Esophagus mucosa (tissue), 1 donor: ENCODE results near the gene EFNA5. TPM values are rescaled to one million over a fixed set of nuclear protein-coding genes. Genes with fewer than 3 reads are reported as not detected.

ENCODE experiments used
- ATAC-seq: fragments of 200-7000 bp; cut with Tn5 transposase; one replicate; pipeline ENCODE4 v1.9.1; 2020
- total RNA-seq: library from RNA; stranded (reverse); gene quantifications from one replicate; pipeline ENCODE4 v1.2.4, GENCODE V29; 2023
- donor health status: DM: yes; HTN: yes; CAD: no.

The EFNA5 gene
- total RNA-seq, 1 donor from 2014 or later = 29.7 TPM

DNA sequence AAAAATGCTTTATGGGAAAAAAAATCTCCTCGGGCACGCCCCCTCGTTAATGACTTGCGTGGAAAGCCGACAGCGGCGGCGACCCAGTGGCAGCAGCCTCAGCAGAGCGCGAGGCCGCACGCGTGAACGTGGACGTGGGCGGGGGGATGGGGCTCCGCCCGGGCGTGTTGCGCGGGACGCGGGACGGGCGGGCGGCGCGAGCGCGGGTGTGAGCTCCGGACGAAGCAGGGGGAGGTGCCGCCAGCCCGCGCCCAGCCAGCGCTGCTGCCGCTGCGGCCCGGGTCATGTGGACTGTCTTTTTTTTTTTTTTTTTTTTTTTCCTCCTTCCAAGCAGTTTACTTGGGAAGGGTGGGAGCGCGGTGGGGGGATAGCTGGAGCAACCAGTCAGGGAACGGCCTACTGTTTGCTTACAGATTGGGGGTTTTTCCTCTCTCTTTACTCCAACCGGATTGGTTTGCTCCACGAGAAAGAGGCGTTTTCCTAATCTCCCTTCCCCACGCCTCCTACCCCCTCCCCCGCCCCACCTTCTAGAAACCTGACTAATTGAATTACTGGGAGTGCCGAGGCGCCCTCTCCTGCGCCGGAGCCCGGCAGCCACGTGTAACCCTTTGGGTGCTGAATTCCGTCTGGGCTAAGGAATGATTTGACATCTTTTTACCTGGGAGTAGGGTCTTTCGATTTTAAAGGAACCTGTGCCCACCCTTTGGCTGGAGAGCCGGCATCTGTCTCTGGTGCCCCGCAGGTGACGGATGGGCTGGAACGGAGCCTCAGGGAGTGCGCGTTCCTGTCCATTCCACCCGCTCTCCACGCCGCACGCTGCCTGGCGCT, 1.7 kb upstream of the EFNA5 start:
- peak; percentile 79 for ATAC-seq

DNA sequence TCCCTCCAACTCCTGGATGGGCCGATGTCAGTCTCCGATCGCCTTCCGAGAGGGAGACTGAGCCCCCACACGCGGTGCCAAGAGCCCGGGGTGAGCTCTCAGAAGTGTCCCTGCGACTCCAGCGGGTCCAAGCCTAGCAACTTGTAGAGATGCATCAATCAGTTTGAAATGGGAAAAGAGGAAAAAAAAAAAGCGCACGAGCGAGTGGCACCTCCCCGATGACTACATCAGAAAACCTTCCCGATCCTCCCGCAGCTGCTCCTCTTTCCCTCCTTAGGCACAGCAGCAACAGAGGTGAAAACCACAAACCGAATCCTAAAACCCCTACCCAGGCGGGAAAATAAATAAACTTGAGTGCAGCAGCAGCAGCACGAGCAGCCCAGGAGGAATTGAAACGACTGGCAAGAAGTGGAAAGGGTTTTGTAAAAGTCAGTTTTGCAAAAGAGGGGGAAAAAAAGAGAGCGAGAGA, 1.0 kb upstream of the EFNA5 start:
- ATAC-seq = no peak

DNA sequence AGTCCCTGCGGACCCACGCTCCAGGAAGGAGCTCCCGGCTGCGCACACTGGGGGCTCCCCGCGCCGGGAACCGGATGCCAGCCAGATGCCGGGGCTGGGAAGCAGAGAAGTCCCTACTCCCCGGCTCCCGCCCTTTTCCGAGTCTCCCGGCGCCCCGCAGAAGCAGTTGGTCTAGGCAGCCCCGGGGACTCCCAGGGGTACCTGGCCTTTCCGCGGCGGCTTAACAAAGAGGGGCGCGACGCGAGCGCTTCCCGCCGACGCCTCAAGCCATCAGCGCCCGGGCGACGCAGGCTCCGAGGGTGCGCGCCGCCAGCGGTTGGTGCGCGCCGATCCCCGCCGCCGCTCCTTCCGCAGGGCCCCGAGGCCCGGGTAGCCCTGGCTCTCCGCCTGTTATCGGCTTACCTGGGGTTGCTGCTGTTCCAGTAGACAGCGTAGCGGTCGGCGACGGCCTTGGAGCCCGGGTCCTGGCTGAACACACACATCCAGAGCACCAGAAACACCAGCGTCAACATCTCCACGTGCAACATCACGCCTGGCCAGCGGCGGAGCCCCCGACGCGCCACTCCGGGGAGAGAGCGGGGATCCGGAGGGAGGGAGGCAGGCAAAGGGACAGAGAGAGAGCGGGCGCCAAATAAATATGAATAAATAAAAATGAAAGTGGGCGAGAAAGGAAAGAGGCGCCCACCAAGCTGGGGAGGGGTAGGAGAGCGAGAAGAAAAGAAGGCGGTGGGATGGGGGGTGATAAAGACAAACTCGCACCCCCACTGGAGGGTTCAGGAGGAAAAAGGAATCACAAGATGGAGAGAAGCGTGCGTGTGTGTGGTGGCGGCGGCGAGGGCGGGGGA, 428 bp downstream of the EFNA5 start:
- ATAC-seq = peak; percentile 19

DNA sequence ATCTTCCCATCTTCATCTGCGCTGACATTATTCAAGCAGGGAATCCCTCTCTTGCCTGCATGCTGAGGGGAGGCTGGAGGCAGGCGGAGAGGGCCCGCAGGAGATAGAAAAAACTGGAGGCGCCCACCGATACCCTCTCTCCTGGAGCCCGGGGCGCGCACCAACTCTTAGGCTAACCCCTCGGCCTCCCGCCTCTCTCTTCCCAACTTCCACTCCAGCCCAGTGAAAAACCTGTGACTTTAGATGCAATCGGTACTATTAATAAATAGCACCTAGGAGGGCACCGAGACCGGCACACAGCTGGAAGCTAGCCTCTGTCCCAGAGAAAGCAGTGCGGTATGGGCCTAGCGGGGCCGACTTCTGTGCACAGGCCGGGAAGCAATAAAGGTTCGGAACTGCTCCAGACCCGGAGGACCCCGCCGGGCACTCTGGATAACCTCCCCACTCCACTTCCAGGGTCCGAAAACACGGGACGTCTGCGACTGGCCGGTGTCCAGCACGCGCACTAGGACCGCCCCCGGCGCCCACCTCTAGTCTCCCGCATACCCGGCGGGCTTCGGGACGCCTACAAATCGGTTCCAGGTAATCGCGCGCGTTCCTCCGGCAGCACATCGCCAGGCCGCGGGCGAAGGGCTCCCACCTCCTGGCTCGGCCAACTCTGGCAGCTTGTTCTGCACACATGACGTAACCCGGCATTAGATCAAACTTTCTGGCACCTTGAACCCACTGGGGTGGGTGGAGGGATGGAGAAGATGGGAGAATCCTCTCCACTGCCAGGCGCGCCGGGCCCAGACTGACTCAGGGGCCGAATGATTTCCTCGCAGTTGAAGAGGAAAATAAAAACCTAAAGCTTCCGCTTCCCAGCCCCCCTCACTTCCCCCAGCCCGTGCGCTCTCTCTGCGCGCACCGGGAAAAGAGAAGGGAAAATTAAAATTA, 1.4 kb downstream of the EFNA5 start:
- ATAC-seq = no peak

DNA sequence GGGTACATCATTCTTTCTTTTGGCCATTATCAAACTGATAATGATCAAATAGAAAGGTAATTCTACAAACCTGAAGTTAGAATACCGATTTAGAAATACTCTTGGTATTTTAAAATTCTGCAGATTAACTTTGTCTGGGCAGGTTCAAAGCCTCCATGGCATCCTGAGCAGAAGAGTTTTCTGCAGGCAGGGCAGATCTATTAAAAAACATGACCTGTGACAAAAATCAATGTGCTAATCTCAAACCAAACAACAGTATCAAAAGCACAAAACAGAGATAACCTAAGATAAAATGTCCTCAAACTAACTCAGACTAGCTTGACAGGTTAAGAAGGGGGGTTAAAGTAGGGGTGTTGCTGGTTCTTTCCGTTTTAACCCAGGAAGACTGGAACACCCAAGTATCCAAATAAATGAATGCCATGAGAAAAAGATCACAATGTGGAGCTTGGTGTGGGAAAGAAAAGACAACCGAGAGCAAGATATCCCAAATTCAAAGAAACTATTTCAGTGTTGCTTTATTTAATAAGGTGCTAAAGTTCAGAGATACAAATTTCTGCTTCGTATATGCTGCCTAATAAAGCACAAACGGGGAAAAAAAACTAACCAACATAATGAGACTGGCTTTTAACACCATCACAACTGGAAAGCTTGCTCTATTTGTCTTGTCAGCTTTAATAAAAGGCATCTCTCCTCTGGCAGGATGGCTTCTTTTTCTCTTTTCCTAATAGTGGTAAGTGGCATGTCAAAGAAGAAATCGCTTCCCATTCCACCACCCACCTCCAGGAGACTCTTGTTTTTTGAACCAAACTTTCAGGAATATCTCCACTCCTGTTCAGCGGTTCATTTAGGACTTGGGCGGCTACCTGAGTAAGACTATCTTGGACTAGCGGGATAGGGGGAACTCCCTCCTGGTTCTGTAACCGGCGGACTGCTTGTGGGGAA, 2.3 kb downstream of the EFNA5 start:
- no peak for ATAC-seq

DNA sequence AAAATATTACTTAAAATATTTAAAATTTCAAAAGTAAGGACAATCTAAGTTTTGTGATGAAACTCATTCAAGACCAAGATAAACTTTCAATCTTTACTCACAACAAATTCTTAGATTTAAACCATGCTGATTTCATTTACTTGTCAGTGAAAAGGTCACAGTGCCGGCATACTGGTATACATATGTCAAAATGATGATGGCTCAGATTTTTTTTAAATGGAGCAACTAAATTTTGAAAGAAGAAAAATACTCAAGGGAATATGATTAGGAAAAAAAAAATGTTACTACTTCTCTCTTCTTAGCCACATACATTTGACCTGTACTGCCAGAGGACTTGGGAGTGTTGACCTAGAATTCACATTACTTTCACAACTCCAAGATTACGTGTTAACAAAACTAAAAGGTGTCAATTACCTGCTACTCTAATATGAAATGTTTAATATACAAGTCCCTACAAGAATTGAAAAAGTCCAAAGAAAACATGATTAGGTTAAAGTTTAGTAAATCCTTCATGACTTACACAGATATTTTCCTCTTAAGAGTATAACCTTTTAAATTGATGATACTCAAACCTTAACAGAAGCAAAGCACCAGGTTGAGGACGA, 4.6 kb downstream of the EFNA5 start:
- no peak for ATAC-seq

DNA sequence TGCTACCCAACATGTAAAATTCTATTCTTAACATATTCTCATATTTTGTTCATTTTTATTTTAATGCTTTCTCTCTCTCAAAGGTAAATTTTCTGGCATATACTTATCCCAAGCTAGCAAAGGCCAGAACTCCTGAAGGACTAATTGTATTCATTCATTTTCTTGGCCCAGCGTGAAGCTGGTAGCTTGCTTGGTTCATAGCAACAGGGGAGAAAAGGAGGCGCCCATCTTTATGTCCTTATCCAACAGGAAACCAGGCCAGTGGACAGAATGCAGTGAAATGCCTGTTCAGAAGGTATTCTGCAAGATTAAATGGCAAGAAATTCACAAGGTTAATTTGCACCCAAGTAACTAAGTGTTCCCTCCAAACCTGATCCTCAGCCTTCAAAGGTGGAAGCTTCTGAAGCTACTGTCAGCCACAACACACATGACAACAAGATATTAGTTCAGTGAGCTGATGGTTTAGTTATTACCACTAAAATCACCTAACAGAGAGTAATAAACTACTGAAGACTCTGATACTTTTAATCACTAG, 5.6 kb downstream of the EFNA5 start:
- ATAC-seq = no peak

DNA sequence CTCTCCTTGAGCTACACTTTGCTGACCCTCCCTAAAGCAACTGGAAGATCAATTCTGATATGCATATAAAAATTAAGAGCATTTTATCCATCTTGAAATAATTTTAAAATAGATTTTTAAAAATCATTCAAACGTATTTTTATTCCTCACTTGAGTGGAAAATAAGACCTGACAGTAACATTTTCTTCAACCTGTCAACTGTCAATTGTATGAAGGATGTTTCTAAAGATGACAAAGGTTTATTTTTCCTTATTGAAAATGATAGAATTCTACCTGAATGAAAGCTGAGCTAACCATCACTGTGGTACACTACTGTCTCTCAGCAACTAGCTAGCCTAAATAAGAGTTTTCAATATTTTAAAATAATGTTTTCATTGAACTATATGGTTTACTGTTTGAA, 7.0 kb downstream of the EFNA5 start:
- ATAC-seq = no peak

DNA sequence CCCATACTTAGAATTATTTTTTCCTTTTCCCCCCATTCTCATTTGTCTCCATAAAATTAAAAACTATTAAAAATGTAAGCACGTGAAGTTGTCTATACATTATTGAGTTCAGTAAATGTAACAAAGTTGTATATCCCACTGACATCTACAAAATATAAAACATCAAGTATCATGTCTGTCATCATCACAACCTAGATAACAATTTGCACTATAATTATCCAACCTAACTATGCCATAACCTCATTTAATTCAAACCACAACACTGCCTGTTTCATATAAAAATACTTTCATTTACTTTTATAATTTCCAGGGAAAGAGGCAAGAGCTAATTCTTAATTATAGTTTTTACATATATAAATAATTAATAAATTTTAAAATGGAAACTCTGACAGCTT, 9.1 kb downstream of the EFNA5 start:
- no peak for ATAC-seq

DNA sequence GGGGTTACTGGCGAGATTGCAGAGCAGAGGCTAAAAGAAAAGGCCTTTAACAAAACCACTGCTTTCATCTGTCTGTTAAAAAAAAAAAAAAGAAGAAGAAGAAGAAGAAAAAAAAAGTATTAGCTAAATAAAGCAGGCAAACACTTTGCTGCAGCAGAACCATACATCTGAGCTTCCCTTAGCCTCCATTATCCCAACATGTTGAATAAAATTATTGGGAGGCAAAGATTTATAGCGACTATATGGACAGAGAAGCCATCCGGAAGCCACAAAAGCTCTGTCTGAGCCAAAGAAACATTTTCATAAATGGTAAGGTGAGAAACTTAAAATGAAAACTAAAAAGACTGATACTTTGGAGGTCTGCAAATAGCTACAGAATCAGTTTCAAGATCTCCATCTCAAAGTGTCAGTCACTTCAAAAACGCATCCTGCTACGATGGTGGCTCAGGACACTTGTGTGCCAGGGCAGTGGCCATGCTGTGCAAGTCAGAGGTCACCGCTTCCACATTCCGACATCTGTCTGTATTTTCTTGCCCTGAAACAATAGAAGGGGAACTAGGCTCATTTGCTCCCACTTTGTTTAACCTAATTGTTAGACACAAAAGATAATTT, 9.6 kb downstream of the EFNA5 start:
- no peak for ATAC-seq

DNA sequence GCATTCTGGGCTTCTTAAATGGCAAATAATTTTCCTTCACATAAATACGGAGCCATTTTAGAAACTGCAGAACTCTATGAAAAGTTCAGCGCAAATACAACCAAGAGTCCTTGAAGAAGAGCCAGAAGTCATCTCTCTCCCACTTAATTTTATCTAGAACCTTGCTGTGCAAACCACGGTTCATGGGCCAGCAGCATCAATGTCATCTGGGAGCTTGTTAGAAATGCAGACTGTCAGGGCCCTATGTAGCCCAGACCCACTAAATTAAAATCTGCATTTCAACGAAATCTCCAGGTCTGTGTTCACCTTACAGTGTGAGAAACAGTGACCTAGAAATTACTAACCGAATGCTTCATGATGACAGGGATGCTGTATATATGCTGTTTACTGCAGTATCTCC, 12.2 kb downstream of the EFNA5 start:
- ATAC-seq = no peak

DNA sequence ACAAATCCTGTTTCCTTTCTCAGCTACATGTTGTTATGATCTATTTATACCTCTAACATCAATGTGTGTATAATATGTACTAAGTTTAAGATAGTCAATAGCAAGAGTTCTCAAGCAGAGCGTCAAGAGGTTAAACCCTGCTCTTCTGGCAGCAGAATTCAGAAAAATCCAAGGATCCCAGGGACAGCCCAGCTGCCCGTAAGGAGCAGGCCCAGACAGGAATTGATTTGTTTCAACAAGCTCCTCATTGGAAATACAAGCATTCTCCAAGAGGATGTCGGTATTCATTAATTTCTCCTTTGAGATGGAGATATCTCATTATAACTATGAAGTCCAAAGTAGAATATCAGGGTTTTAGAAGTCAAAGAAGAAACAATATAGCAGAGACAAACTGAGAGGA, 14.9 kb downstream of the EFNA5 start:
- ATAC-seq = peak; percentile 28

DNA sequence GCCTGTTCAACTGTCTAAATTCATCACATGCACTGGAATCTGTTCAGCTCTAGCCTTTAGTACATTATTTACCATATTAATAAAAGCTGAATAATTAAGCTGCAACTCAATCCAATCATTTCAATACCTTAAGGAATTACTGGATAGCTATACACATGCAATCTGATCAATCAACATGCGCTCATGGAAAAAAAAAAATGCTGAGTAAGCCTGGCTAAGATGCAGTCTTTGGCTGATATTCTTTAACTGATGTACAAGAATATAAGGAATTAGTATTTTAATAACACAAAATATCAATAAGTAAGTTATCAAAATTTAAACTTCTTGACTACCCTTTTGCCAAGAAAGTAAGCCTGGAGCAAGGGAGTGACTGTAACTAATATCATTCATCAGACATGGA, 15.9 kb downstream of the EFNA5 start:
- ATAC-seq = no peak

DNA sequence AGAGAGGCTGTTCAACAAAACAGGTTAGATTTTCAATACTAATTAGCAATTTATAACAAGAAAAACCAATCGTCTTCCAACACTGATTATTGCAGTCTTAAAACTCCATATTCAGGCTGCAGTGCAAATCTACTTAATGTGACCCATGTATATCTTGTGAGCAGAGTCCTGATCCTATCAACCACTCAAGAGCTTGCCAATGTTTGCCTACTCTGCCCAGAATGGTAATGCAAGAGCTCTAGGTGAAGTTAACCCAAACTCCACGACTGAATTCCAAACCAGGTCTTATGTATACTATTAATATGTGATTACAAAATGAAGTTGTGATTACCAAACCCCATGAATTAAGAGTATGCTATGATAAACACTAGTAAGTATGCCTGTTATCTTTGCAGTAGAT, 17.1 kb downstream of the EFNA5 start:
- ATAC-seq = no peak

DNA sequence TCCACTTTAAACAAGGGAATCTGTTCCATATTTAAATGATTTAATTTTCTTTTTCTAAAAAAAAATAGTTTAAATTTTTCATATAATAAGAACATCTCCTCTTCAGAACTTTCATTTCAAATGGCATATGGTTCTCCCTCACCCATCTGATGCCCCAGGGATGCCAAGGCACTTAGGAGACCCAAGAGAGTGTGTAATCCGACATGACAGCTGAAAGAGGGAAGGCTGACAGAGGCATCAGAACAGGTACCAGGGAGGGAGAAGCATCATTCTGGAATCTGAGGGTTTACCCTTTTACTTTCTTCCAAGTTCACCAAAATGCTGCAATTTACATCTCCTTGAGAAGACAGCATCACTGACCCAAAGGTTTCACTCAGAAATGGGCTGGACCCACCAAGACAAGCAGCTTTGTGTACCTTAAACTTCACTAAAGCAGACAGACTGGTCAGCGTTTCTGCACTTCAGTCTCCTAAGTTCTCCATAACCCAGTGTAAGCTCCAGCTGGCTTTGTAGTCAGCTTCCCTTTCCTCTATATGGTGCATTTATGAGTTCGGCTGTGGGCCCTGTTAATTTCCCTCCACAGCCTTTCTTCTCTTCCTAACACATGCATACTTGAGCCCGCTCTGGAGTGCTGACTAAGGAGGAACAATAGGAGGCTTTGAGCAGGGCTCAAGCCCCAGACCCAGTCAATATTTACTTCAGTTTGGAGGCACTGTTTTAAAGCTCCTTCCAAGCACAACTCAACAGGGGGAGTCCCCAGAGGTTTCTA, 17.7 kb downstream of the EFNA5 start:
- no peak for ATAC-seq

DNA sequence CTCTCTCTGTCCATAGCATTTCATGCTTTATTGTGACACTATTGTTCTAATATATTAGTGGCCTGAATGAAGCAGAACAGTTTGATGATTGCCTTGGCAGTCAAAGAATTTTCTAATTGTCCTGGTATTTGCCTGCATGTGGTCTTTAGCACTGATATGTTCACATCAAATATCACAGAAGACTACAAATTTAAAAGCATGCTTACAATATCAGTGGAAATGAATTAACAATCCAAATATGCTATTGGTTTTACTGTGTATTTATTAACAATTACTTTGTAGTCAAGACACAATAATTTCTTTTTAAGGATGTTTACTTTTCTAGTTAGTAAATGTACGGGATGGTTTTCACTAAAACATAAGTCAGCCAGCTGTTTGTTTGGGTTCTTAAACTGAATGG, 18.3 kb downstream of the EFNA5 start:
- ATAC-seq = no peak

DNA sequence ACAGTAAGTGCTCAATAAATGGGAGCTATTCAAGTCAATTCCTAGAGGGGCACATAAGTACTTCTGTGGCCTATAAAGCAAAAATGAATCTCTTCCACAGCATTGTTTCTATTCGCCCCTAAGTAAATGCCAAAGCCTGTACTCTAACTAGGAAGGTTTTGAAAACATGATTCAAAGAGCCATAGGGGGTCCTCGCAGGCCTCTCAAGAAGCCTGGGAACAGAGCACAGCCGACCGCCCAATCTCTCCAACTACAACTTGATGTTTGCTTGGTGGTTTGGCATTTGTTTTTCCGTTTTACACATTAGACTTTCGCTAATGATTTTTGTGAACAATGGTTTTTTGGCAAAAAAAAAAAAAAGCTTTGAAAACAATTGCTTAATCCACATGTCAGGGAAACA, 19.4 kb downstream of the EFNA5 start:
- ATAC-seq = no peak

DNA sequence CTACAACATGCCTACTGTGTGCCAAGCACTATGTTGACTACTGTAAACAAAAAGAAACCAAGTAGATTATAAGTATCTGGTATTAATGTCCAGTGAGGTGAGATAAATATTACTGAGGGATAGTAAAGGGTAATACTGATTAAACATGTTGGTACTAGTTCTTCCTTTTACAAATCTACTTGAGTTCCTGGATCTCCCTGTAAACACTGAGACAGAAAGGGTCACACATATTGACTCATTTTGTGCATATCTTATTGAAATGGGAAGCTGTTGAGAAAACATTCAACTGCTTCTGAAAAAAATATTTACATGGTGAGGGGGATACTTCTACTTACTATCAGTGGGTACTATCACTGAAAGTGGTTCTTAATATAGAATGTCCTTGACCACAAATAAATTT, 24.3 kb downstream of the EFNA5 start:
- ATAC-seq = no peak

DNA sequence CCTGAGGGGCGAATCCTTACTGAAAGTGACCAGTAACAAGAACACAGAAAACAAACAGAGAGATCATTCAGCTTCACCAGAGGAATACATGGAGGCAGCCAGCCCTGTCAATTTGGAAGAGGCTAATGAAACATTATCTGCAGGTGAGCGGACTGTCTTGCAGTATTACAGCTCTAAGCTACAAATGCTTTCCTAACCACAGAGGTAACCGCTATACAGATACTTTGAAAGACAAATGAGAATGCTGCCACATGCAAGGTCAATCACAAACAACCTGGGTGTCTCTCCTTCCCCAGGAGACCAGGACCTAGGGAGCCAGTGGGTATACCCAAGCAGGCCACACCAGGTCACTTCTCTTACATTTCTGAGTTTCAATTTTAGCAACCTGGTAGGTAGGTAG, 30.2 kb downstream of the EFNA5 start:
- no peak for ATAC-seq

DNA sequence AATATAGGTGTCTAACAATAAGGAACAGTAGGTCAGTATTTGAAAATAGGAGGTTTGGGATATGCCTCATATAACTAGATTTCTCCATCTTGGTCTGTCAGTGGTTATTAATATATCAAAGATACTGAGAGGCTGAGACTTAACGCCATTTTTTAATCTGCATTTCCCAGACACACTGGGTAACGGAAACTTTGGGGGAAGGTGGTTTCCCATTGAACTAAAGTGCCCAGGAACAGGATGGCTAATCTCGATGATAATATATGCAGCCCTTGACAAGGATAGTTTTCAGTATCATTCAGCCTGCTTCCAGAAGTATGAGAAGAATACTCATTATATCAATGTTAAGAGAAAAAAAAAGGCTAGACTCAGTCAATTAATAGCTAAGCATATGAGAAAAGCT, 30.7 kb downstream of the EFNA5 start:
- ATAC-seq = no peak
